CD4-positive, alpha-beta T cell treated with Interferon gamma for 1 hour (primary cell): Measurements from ENCODE around the gene PACSIN1.

Experiments
- DNase-seq: peaks from one replicate; pipeline ENCODE4 v3.0.0-alpha.2; 2020

The PACSIN1 gene

DNA sequence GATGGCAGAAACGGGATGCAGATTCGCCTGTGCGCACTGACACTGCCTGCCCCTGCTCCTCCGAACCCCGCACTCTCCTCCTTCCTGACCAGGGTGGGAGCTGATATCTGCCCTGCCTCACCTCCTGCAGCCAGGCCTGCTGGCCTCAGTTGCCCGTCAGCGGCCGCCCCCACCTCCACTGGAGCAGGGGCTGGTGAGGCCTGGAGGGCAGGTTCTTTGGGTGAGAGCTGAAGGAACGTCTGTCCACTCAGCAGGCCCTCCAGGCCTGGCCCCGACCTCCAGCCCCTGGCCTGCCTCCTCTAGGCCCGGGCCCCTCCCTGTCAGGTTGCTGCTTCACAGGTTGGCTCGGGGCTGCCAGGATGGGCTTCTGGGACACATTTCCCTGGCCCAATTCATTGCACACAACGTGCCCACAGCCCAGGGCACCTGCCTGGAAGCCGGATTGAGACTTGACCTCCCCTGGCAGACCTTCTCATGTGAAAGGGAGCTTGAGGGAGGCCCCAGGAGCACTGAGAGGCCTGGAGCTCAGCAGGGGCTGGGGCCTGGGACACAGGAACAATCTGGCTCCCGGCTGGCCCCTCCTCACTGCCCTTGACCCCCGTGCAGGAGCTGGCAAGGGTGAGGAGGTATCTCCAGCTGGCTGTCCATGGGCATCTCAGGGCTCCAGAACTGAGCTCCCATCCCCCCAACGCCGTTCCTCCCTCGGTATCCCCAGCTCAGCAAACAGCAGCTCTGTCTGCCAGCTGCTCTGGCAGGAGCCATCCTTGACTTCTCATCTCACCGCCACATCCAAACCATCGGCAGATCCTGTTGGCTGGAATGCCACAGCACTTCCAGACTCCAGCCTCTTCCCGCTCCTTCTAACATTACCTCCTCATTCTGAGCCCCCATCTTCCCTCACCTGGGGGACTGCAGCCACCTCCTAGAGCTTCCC lies 50.8 kb downstream of the PACSIN1 start:
- no peak for DNase-seq

DNA sequence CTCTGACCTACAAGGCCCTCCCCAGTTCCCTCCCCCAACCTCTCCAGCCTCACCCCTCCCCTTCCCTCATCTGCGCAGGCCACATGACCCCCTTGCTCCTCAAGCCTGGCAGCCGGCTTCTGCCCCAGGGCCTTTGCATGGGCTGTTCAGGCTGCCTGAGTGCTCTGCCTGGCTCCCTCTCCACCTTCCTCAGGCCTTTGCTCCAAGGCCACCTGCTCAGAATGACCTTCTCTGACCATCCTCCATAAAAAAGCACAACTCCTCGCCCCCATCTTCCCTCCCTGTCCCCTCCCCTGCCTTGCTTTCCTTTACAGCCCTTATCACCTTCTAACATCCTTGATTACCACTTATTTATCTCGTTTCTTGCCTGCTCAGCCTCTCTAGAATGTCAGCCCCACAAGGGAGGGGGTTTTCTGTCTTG lies 51.6 kb downstream of the PACSIN1 start:
- no peak for DNase-seq

DNA sequence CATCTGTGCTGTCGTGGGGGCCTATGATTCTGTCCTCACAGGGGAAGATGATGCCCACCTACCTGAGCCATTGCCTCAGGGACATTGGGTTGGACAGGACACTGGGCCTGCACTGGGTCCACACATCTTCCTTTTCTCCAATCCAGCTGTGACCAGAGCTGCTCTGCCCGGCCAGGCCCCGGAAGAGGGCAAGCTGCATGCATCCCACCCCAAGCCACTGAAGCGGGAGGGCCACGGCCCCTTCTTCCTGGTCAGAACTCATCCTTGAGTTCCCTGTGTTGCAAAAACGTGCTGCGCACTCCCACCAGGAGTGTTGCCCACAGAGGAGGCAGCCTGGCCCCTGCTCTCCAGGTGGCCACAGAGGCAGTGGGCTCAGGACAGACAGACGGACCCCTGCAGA lies 52.1 kb downstream of the PACSIN1 start:
- no peak for DNase-seq

DNA sequence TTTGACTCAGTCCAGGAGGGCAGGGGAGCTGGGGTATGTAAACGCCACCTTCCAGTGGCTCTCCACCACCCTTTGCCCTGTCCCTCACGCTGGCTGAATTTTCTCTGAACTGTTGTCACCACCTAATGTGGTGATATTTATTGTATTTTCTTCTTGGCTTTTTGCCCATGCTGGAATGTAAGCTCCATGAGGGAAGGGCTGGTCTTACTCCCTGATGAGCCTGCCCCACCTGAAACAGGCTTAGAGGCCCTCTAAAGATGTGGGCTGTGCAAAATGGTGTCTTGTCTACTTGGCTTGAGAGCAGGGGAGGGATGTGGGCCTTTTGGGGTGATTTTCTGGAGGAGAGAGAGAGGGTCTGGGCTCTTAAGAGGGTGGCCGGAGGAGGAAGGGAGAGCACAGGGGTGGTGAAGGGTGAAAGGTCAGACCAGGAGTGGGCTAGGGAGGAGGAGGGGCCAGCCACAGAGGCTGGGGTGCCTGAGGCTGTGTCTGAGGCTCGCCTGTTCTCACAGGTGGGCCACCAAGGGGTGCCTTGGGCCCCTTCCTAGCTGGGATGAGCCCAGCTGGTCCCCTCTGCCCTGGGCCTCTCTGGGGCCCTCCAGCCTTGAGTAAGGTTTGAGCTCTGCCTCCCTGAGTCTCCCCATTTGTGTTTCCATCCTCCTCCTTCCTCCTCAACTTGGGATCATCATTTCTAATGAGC lies 52.9 kb downstream of the PACSIN1 start:
- DNase-seq: no peak

- DNase-seq: no peak
Measured at GRCh38 chr6:34519971-34520644, 54.2 kb downstream of the PACSIN1 start.

DNA sequence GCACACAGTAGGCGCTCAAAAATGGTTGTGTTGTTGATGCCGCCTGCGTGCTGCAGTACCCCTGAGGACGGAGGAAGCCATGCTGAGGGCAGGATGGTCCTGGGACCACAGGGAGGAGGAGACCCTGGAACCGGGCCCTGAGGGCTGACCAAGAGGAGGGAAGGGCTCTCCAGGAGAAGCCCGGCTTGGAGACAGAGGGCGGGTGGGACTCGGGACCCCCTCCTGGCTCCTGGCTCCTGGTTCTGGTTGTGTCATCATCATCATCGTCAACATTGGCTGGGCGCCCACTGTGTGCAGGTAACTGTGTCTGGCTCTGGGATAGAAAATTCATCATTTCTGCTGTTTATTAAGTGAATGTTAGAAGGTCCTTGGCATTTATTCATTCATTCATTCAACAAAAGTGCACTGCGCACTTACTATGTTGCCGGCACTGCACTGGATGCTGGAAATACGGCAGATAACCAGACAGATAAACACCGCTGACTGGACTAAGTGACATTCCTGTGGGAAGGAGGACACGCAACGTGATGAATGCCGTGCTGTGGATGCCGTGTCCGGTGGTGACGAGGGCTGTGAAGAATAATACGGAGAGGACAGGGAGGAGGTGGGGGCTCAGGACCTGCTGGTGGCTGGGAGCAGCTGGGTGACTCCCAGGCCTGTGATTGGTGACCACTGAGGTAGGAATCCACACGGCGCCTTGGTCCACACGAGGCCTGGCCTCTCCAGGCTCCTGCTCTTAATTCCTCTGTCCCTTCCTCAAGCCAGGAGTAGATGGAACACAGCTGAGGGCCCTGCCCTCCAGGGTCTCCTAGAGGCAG lies 55.0 kb downstream of the PACSIN1 start:
- DNase-seq: no peak

DNA sequence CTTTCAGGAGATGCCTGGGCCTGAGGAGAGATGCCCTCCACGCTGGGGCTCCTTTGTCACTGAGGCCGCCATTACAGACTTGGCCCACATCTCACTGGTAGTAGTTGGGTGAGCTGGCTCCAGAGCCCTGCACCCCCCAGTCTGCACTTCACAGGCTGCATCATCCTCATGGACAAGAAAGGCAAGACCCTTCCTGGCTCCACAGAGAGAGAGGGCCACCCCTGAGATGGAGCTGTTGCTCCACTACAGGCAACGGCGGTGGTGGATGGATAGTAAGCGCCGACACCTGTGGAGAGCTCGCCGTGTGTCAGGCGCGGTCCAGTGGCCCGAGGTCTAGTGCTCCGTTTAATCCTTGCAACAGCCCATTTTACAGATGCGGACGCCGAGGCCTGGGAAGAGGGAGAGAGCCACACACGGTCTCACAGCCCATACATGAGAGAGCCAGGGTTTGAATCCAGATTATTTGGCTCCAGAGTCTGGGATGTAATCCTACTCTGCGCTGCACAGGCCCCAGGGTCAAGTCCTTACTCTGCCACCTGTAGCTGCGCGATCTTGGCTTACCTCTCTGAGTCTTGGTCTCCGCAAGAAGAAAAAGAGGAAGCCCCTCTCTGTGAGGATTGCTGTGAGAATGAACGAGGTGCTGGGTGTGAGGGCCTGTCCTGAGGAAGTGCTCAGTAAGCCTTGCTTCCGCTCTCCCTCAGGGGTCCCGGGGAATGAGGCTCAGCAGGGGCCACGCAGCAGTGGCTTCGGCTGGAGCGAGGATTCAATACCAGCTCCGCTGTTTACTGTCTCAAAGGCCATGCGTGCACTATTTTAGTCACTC lies 55.8 kb downstream of the PACSIN1 start:
- DNase-seq: no peak

GRCh38 chr6:34522761-34523160 lies 56.9 kb downstream of the PACSIN1 start:
- no peak for DNase-seq

DNA sequence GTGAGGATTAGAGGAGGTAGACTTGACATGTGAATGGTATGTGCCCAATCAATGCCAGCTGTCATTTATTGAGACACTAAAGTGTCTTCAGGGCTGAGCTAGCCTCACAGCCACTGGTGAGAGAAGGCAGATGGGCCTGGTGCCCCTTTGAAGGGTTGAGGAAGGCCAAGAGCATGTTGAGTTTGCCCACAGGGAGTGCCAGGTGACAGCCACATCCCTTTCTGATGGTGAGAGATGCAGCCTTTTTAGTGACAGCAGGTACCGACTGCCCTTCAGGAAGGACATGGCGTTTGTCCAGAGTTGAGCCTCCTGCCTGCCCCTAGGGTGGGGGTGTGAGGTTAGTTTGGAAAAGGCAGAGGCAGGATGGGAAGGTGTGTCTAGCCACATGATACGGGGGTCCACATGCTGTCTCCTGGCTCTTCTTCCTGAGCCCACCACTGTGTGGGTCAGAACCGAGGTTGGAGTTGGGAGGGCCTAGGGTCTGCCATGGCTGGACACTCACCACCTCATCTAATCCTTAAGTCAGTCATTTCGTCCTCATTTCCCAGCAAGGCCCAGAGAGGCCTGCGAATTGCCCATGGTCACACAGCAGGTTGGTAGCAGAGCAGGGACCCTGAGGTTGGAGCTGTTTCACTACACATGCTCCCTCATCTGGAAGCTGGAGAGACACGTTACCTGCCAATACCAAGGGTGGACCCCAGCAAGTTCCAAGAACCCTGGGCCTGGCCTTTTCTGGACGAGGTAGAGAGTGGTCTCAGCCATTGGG lies 57.7 kb downstream of the PACSIN1 start:
- no peak for DNase-seq

GRCh38 chr6:34524499-34524898 lies 58.6 kb downstream of the PACSIN1 start:
- DNase-seq: no peak

DNA sequence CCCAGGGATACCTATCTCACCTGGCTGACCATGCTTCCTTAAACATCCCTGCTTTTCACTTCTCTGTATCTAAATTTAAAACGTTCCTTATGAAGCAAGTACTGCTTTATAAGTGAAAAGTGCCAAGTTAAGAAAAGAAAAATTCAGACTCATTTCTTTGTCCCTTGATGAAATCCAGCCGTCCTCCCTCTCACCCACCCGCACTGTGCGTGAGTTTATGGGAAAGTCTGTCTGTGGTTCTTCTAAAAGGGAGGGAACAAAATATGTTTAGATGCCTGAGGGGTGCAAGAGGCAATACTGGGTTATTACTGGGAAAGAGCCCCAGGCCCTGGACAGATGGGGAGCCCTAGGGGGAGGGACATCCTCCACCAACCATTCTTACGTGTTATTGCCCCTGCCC lies 59.1 kb downstream of the PACSIN1 start:
- DNase-seq: no peak

DNA sequence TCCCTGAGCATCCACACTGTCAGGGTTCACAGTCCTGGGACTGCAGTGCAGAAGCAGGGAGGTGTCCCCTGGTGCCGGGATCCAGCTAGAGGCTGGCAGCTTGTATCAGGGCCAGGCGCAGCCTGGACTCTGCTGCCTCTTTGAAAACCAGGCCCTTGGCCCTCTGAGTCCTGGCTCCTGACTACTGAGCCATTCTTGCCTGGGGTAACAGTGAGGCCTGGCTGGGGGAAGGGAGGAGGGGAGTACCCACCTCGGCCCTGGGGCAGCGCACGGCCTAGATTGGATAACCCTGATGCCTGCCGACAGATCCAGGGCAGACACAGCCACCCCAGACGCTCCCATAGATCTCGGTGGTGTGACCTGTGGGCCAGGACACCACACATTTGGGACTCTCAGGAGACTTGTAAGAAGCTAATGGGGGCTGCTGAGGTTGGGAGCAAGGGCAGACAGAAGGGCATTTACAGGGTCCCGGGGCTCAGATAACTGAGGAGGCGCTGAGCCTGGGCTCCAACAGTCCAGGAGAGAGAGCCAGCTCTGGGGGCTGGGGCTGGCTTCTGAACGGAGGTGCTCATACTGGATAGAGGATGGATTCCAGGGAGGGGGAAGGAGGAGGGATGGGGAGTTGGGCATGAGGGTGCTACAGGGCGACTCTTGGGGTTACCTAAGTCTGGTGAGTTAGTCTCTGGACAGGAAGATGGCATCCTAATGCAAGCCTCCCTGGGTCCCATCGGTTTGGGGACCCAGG lies 59.7 kb downstream of the PACSIN1 start:
- no peak for DNase-seq

- no peak for DNase-seq
Measured at GRCh38 chr6:34526241-34526972, 60.5 kb downstream of the PACSIN1 start.

DNA sequence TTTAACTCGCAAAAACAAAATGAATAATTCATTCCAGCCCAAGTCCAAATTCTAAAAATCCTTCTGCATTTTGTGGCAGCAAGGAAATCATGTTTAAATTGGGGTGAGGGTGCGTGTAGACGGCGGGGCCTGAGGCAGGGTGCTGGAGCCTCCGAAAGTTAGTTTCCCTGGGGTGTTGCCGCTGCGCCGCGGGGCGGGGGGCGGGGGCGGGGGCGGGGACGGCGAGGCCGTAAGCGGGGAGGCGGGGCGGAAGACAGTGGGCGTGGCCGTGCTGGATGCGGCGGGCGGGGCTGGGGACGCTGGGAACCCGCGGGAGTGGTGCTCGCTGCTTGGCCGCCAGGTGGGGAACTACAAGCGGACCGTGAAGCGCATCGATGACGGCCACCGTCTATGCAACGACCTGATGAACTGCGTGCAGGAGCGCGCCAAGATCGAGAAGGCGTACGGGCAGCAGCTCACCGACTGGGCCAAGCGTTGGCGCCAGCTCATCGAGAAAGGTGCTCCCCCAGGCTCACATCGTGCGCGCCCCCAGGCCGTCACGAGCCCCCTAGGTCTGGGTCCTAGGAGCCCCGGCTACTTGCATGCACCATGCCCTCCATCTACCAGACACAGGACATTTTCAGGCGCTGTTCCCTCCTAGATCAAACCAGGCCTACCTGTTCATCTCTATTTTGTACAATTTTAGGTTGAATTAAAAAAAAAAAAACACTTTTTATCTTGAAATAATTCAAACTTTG lies 61.3 kb downstream of the PACSIN1 start:
- peak; percentile 92 for DNase-seq

DNA sequence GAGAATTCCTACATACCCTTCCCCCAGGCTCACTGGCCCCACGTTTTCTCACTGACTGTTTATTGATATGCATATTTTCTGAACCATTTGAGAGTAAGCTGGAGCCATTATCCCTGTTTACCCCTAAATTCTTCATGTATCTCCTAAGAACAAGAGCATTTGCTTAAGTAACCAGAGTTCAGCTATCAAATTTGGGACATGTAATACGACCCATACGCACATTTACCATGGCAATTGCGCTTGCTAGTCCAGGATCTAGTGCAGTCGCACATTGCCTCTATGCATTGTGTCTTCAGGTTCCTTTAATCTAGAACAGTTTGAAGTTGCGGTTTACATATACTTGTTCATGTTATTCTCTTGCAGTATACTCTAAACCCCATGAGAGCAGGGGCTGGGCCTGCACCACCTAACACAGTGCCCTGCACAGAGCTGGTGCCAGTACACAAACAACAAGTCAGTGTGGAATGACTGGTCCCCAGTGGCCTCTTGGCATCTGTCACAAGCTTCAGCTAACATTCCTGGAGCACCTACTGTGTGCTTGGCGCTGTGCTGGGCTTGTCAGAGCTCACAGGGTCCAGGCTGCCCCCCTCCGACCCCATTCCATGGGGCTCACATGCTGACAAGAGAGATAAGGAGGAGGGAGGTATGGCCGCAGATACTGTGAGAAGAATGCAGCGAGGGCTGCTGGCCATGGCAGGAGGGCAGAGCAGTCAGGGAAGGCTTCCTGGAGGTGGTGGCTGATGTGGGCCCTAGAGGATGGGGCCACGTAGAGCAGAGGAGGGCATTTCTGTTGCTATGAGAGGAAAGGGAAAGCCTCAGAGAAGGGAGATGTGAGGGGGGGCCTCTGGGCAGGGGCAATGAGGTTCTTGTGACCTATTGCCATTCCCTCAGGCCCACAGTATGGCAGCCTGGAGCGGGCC lies 62.1 kb downstream of the PACSIN1 start:
- no peak for DNase-seq

GRCh38 chr6:34528996-34529664 lies 63.3 kb downstream of the PACSIN1 start:
- no peak for DNase-seq
